Natural killer cell (primary cell): Measurements from ENCODE around the gene ZNF850. TPM values are rescaled to one million over a fixed set of nuclear protein-coding genes. Genes with fewer than 3 reads are reported as not detected.

Source experiments
- ATAC-seq, 3 donors: fragments of 150-1000 bp in 2 of 3; fragments of 200-7000 bp in 1 of 3; cut with Tn5 transposase; 1 replicate in 1 of 3; 2 replicates in 2 of 3; pipeline ENCODE4 v1.10.0; 2021; ENCODE audit warnings: mild to moderate bottlenecking in 2 of 3, moderate library complexity in 2 of 3
- DNase-seq, 2 donors: peaks; one replicate each; pipeline versions ENCODE4 v3.0.0 to v3.0.0-alpha.2; 2013 to 2021; ENCODE audit warnings: mixed read lengths in 1 of 2
- H3K27ac ChIP-seq: one replicate; pipeline ENCODE4 v1.5.1; 2013; ENCODE audit warnings: mild to moderate bottlenecking, low read length
- H3K27me3 ChIP-seq: one replicate; pipeline ENCODE4 v1.6.1; 2013; ENCODE audit warnings: low read length; ENCODE audit not compliant: control insufficient read depth, insufficient read depth
- H3K36me3 ChIP-seq: one replicate; pipeline ENCODE4 v1.6.1; 2013; ENCODE audit warnings: low read length; ENCODE audit not compliant: control insufficient read depth, insufficient read depth
- H3K4me1 ChIP-seq: one replicate; pipeline ENCODE4 v1.6.1; 2013; ENCODE audit warnings: low read length; ENCODE audit not compliant: control insufficient read depth, insufficient read depth
- H3K4me3 ChIP-seq: one replicate; pipeline ENCODE4 v1.5.1; 2013; ENCODE audit warnings: low read length
- H3K9me3 ChIP-seq: one replicate; pipeline ENCODE4 v1.6.1; 2013; ENCODE audit warnings: low read length; ENCODE audit not compliant: control insufficient read depth, insufficient read depth
- H3K27ac Mint-ChIP-seq, 2 donors: one replicate each; pipeline ENCODE4 v1.8.0; 2022; ENCODE audit warnings: mild to moderate bottlenecking in 2 of 2, mixed read lengths in 2 of 2, moderate library complexity in 1 of 2
- H3K27me3 Mint-ChIP-seq, 2 donors: one replicate each; pipeline ENCODE4 v1.8.0; 2022; ENCODE audit warnings: low read depth in 2 of 2, mixed read lengths in 2 of 2
- H3K36me3 Mint-ChIP-seq: one replicate; pipeline ENCODE4 v1.8.0; 2022; ENCODE audit warnings: mixed read lengths
- H3K4me1 Mint-ChIP-seq, 2 donors: one replicate each; pipeline ENCODE4 v1.8.0; 2022; ENCODE audit warnings: mixed read lengths in 2 of 2
- H3K4me3 Mint-ChIP-seq: one replicate; pipeline ENCODE4 v1.8.0; 2022; ENCODE audit warnings: mild to moderate bottlenecking, moderate library complexity, mixed read lengths
- H3K9me3 Mint-ChIP-seq, 2 donors: one replicate each; pipeline ENCODE4 v1.8.0; 2022; ENCODE audit warnings: mixed read lengths in 2 of 2
- WGBS: methylation state at CpG from one replicate; pipeline ENCODE4 v1.1.7; 2013; ENCODE audit warnings: missing lambda C conversion rate; ENCODE audit not compliant: insufficient coverage; 5-methylcytosine and 5-hydroxymethylcytosine counted together
- intact Hi-C: fragments of 100-400 bp; cut with micrococcal nuclease; formaldehyde crosslinking; loops from one replicate; pipeline ENCODE4 v1.14.2; 2022
- total RNA-seq, 4 donors: library from RNA; stranded (reverse); fragments of 120-200 nt in 1 of 4; gene quantifications; one replicate each; pipeline versions ENCODE4 v1.2.3 to v1.2.4, GENCODE V29; 2013 to 2022
- TF ChIP-seq, protein P1 (sequence below): fragments of 200-600 bp; IDR thresholded peaks from one replicate; pipeline ENCODE4 v1.8.0; 2022; ENCODE audit warnings: antibody characterized with exemption

Gene ZNF850
- total RNA-seq, 3 donors from 2014 or later (not counting 1 experiment from before 2014, with no cell fraction given), result 1.7 to 4.3 (median 4.2) TPM

DNA sequence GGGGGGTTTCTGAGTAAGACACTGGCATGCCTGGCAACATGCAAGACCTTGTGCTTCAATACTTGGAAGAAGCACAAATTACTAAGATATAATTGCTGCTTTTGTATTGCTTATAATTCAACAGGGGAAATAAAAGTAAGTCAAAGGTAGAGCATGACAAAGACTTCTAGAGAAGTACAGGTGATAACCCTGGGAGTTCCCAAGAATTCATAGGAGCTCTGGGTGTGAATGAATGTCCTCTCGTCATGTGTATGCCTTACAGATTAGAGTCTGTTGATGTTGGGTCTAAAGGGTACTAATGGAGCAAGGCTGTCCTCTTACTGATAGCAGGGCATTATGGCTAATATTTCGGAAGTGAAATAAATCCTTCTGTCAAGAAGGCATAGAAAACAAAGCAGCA, 98.4 kb downstream of the ZNF850 start:
- no peaks in the 10 kb centered on the region for H3K9me3 Mint-ChIP-seq
- TF ChIP-seq, protein P1, sequence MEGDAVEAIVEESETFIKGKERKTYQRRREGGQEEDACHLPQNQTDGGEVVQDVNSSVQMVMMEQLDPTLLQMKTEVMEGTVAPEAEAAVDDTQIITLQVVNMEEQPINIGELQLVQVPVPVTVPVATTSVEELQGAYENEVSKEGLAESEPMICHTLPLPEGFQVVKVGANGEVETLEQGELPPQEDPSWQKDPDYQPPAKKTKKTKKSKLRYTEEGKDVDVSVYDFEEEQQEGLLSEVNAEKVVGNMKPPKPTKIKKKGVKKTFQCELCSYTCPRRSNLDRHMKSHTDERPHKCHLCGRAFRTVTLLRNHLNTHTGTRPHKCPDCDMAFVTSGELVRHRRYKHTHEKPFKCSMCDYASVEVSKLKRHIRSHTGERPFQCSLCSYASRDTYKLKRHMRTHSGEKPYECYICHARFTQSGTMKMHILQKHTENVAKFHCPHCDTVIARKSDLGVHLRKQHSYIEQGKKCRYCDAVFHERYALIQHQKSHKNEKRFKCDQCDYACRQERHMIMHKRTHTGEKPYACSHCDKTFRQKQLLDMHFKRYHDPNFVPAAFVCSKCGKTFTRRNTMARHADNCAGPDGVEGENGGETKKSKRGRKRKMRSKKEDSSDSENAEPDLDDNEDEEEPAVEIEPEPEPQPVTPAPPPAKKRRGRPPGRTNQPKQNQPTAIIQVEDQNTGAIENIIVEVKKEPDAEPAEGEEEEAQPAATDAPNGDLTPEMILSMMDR, result no peak
- peaks cover 0 to 5% of the 10 kb centered on the region in 2 donors for H3K4me1 Mint-ChIP-seq
- no peak for ATAC-seq
- no peak overlapping the region for H3K4me3 Mint-ChIP-seq
- intact Hi-C loops, result no loop called here
- Histone ChIP-seq H3K4me1 (no peaks in the 10 kb centered on the region), H3K36me3 (peaks cover 5% of the 10 kb centered on the region), H3K27me3 (no peaks in the 10 kb centered on the region), H3K27ac (no peak overlapping the region), H3K4me3 (no peak overlapping the region), H3K9me3 (peaks cover 6% of the 10 kb centered on the region)
- no peak overlapping the region for H3K27ac Mint-ChIP-seq
- DNase-seq, result no peak
- H3K27me3 Mint-ChIP-seq, result no peaks in the 10 kb centered on the region
- peaks cover 11% of the 10 kb centered on the region for H3K36me3 Mint-ChIP-seq
- 95% methylated on average over 2 of the region's 2 CpGs for WGBS

DNA sequence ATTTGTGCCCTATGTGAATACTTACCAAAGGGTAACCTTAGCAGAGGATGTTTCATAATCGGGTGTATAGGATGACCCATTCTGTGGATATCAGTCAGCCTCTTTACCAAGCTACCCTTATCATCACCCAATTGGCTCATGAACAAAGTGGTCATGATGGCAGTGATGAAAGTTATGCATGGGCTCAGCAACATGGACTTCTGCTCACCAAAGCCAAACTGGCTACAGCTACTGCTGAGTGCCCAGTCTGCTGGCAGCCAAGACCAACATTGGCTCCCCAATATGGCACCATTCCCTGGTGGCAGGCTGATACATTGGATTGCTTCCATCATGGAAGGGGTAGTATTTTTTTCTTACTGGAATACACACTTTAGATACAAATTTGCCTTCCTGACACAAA, 100.2 kb downstream of the ZNF850 start:
- Mint-ChIP-seq H3K4me3 (no peak overlapping the region), H3K27me3 (no peaks in the 10 kb centered on the region), H3K36me3 (no peaks in the 10 kb centered on the region), H3K4me1 (peaks cover 8 to 16% of the 10 kb centered on the region in 2 donors), H3K9me3 (no peaks in the 10 kb centered on the region), H3K27ac (no peak overlapping the region)
- Histone ChIP-seq H3K4me1 (peaks cover 9% of the 10 kb centered on the region), H3K4me3 (no peak overlapping the region), H3K27ac (no peak overlapping the region), H3K27me3 (no peaks in the 10 kb centered on the region), H3K9me3 (peaks cover 5% of the 10 kb centered on the region), H3K36me3 (no peaks in the 10 kb centered on the region)
- ATAC-seq (no peak), DNase-seq (no peak)
- no CpG with 5 or more reads among the region's 1 CpG for WGBS
- intact Hi-C loops, result no loop called here
- TF ChIP-seq, protein P1, result no peak

DNA sequence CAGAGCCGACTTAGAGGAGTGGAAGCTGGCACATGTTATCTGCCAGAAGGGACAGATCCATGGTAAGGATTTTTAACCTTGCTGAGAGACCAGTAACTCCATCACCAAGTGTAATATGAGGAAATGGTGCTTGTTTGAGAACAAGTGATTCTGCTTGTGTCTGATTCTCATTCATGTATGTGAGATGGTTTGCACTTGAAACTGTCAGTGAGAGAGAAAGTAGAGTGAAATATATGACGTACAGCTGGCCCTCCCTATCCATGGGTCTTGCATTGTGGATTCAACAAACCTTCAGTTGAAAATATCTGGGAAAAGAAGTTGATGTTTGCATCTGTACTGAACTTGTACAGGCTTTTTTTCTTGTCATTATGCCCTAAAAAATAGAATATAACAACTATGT, 104.0 kb downstream of the ZNF850 start:
- no peak overlapping the region for H3K27ac ChIP-seq
- H3K9me3 ChIP-seq, result peaks cover 5% of the 10 kb centered on the region
- intact Hi-C loops, result loop anchor here (10.0 kb wide), 1 partner anchor 184 kb away; the partner anchor contains the start of gene ZNF566
- Mint-ChIP-seq H3K4me1 (peaks cover 34 to 40% of the 10 kb centered on the region in 2 donors), H3K27me3 (no peaks in the 10 kb centered on the region), H3K9me3 (no peaks in the 10 kb centered on the region), H3K4me3 (peak overlapping the region; percentile 100), H3K27ac (peak overlapping the region; percentile 60 to 98), H3K36me3 (peaks cover 6% of the 10 kb centered on the region)
- H3K4me1 ChIP-seq, result peaks cover 20% of the 10 kb centered on the region
- no peak overlapping the region for H3K4me3 ChIP-seq
- no peak for DNase-seq
- H3K36me3 ChIP-seq, result peaks cover 3% of the 10 kb centered on the region
- WGBS, result 98% methylated on average over 2 of the region's 2 CpGs
- TF ChIP-seq, protein P1, result no peak
- H3K27me3 ChIP-seq, result no peaks in the 10 kb centered on the region
- no peak for ATAC-seq

DNA sequence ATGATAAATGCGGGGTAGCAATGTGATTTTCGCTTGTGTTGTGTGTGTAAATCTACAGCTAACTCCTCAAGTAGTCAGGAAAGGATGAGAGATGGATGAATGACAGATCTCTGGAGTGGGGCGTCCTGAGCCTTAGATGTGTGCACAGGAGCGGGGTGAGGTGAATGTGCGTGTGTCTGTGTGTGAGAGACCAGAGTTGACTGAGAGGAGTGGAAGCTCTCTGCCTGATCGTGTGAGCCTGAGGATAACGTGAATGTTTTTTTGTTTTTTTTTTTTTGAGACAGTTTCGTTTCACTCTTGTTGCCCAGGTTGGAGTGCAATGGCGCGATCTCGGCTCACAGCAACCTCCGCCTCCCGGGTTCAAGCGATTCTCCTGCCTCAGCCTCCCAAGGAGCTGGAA, 106.8 kb downstream of the ZNF850 start:
- Histone ChIP-seq H3K4me1 (peaks cover 20% of the 10 kb centered on the region), H3K4me3 (peak overlapping the region; percentile 80), H3K27me3 (no peaks in the 10 kb centered on the region), H3K36me3 (peaks cover 9% of the 10 kb centered on the region), H3K27ac (no peak overlapping the region), H3K9me3 (peaks cover 2% of the 10 kb centered on the region)
- peak overlapping the region; percentile 98 for H3K27ac Mint-ChIP-seq
- peaks cover 15% of the 10 kb centered on the region for H3K36me3 Mint-ChIP-seq
- peaks cover 34 to 40% of the 10 kb centered on the region in 2 donors for H3K4me1 Mint-ChIP-seq
- ATAC-seq (no peak), DNase-seq (peak in 1 of 2 donors; percentile 10)
- 63% methylated on average over 14 of the region's 14 CpGs for WGBS
- no peaks in the 10 kb centered on the region for H3K27me3 Mint-ChIP-seq
- H3K4me3 Mint-ChIP-seq, result peak overlapping the region; percentile 100
- TF ChIP-seq, protein P1, result no peak
- intact Hi-C loops, result loop anchor here (1.0 to 10.0 kb wide), 6 partner anchors 21 to 181 kb away; partner anchors contain the start of genes ZNF260, ZNF382, ZNF529 and ZNF566
- no peaks in the 10 kb centered on the region for H3K9me3 Mint-ChIP-seq
